Rectal smooth muscle tissue (tissue), 1 donor: ENCODE measurements around the gene PXDN.
A peak's percentile ranks its signal among the peaks of the same experiment; 100 is the strongest.

Source experiments
- H3K27ac ChIP-seq: one replicate; pipeline ENCODE4 v1.7.0; 2013; ENCODE audit warnings: low read depth, low read length, inconsistent platforms
- H3K27me3 ChIP-seq: one replicate; pipeline ENCODE4 v1.7.0; 2013; ENCODE audit warnings: low read length; ENCODE audit not compliant: control insufficient read depth, insufficient read depth
- H3K36me3 ChIP-seq: one replicate; pipeline ENCODE4 v1.7.0; 2013; ENCODE audit warnings: low read length; ENCODE audit not compliant: control insufficient read depth, insufficient read depth
- H3K4me1 ChIP-seq: one replicate; pipeline ENCODE4 v1.7.0; 2013; ENCODE audit warnings: low read length; ENCODE audit not compliant: control insufficient read depth, insufficient read depth
- H3K4me3 ChIP-seq: one replicate; pipeline ENCODE4 v1.7.0; 2013; ENCODE audit warnings: low read length
- H3K9ac ChIP-seq: one replicate; pipeline ENCODE4 v1.7.0; 2013; ENCODE audit warnings: low read length

PXDN gene

GRCh38 chr2:1649103-1650084, 94.9 kb downstream of the PXDN start:
- no peak overlapping the region for H3K4me3 ChIP-seq
- H3K9ac ChIP-seq, result no peak overlapping the region
- peaks cover 36% of the 10 kb centered on the region for H3K4me1 ChIP-seq
- no peak overlapping the region for H3K27ac ChIP-seq
- no peaks in the 10 kb centered on the region for H3K27me3 ChIP-seq
- peaks cover 10% of the 10 kb centered on the region for H3K36me3 ChIP-seq

DNA sequence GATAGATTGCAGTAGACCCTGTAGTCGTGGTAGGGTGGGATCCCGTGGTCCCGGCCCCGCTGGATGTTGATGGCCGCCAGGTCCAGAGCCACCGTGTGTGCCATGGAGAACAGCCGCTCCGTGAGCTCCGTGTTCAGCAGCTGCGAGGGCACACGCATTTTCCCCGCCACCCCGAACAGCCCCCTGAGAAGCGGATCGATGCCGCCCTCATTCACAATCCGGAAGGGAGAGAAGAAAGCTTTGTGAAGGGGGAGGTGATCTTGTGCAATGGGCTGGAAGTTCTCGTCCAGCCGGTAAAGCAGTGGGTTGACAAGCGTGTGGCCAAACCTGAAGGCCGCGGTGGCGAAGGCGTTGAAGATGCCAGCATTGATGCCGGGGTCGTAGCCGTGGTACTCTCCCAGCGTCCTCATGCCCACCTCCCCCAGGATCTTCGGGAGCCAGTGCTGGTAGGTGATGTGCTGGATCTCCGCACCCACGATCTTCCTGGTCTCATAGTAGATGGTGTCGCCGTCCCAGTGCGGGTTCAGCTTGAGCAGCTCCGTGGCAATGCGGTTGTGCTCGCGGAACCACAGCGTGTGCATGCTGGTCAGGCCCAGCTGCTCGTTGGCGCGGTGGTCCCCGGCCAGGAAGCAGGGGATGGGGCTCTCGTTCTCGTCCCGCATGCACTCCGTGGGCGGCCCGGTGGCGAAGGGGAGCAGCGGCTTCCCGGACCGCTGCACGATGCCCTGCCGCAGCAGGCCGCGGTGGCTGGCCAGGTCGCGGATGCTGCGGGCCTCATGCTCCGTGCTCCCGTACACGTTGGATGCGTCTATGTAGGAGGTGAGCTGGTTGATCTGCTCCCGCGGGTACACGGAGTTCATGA, 95.8 kb downstream of the PXDN start:
- Histone ChIP-seq H3K27me3 (no peaks in the 10 kb centered on the region), H3K4me1 (peaks cover 30% of the 10 kb centered on the region), H3K9ac (no peak overlapping the region), H3K4me3 (no peak overlapping the region), H3K36me3 (peaks cover 10% of the 10 kb centered on the region), H3K27ac (no peak overlapping the region)

GRCh38 chr2:1647417-1648240, 96.7 kb downstream of the PXDN start:
- H3K9ac ChIP-seq, result no peak overlapping the region
- peaks cover 21% of the 10 kb centered on the region for H3K4me1 ChIP-seq
- H3K4me3 ChIP-seq, result no peak overlapping the region
- H3K27me3 ChIP-seq, result no peaks in the 10 kb centered on the region
- H3K36me3 ChIP-seq, result peaks cover 10% of the 10 kb centered on the region
- no peak overlapping the region for H3K27ac ChIP-seq

DNA sequence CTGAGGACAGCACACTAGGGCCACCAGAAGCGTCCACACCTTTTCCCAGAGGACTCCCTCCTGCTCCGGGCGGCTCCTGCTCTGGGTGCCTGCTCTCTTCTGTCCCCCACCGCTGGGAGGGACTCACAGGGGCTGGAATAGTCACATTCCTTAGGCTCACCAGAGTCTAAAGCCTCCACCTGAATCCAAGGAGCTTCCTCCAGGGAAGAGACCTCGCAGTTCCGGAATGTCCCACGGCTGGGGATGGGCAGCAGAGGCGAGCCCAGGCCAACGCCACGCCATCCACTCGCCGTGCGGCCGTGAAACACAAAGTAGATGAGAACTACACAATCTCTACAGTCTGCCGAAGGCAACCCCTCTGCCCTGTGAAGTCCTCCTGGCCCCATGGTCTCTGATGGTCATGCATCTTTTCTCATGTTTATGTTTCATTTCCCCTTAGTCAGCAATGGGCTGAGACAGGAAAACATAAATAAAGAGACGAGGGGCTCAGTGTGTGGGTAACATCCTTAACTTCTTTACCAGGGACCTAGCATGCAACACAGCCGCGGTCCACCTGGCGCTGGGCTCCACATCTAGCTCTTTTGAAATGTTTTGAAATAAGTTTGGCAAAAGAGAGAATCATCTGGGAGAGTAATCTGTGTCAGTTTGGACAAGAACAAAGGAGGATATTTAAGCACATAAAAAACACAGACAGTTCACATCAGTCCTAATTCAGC, 98.4 kb downstream of the PXDN start:
- peaks cover 6% of the 10 kb centered on the region for H3K4me1 ChIP-seq
- H3K27me3 ChIP-seq, result no peaks in the 10 kb centered on the region
- H3K27ac ChIP-seq, result no peak overlapping the region
- H3K4me3 ChIP-seq, result no peak overlapping the region
- peaks cover 10% of the 10 kb centered on the region for H3K36me3 ChIP-seq
- no peak overlapping the region for H3K9ac ChIP-seq

DNA sequence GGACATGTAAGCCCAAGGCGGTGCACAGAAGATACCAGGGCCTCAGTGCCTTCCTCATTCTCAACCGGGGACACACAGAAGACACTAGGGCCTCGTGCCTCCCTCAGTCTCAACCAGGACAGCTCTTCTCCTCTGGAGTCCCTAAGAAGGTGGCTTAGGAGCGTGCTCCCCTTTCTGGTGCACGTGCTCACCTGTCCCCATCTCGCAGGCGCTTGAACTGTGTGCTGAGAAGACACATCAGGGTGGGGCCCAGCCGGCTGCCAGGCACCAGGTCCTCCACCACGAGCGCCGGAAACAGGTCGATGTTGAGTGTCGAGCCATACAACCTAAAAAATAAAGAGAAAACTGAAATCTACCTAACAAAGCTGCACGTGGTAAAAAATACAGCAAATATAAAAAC, 99.9 kb downstream of the PXDN start:
- Histone ChIP-seq H3K9ac (no peak overlapping the region), H3K36me3 (peaks cover 10% of the 10 kb centered on the region), H3K27me3 (no peaks in the 10 kb centered on the region)

GRCh38 chr2:1642993-1643619, 101.2 kb downstream of the PXDN start:
- Histone ChIP-seq H3K4me1 (no peaks in the 10 kb centered on the region), H3K27me3 (no peaks in the 10 kb centered on the region), H3K9ac (no peak overlapping the region), H3K4me3 (no peak overlapping the region), H3K36me3 (peaks cover 12% of the 10 kb centered on the region), H3K27ac (no peak overlapping the region)

More for the DNA sequence above, 99.9 kb downstream of the PXDN start:
- no peaks in the 10 kb centered on the region for H3K4me1 ChIP-seq
- H3K27ac ChIP-seq, result no peak overlapping the region
- no peak overlapping the region for H3K4me3 ChIP-seq

- Histone ChIP-seq H3K27ac (peak overlapping the region; percentile 8), H3K4me1 (no peaks in the 10 kb centered on the region), H3K27me3 (no peaks in the 10 kb centered on the region), H3K9ac (no peak overlapping the region), H3K4me3 (no peak overlapping the region), H3K36me3 (peaks cover 4% of the 10 kb centered on the region)
Observed at GRCh38 chr2:1642066-1642861, 102.1 kb downstream of the PXDN start.

- no peak overlapping the region for H3K27ac ChIP-seq
Observed at GRCh38 chr2:1641523-1641922, 102.8 kb downstream of the PXDN start.

GRCh38 chr2:1640301-1641135, 103.8 kb downstream of the PXDN start:
- Histone ChIP-seq H3K27ac (no peak overlapping the region), H3K4me3 (no peak overlapping the region), H3K27me3 (no peaks in the 10 kb centered on the region), H3K9ac (no peak overlapping the region), H3K36me3 (peaks cover 4% of the 10 kb centered on the region), H3K4me1 (no peaks in the 10 kb centered on the region)

More at GRCh38 chr2:1641523-1641922, 102.8 kb downstream of the PXDN start:
- no peak overlapping the region for H3K9ac ChIP-seq
- H3K36me3 ChIP-seq, result peaks cover 4% of the 10 kb centered on the region
- no peaks in the 10 kb centered on the region for H3K4me1 ChIP-seq
- no peaks in the 10 kb centered on the region for H3K27me3 ChIP-seq
- H3K4me3 ChIP-seq, result no peak overlapping the region
